ENCODE measurements around the gene YWHAH.

DNA sequence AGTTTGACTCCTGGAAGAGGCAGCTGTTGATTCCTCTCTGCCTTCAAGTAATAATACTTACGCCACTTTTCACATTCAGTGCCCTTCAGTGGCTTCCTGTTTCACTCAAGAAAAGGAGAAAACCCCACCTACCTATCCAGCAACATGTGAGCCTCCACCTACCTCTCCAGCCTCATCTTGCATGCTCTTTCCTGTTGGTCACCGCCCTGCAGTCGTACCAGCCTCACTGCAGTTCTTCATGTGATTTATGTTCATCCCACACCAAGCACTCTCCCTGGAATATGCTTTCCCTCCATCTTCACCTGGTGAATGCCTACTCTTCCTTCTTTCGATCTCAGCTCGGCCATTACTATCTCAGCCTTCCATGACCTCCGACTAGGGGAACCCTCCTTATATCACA lies 21.8 kb upstream of the YWHAH start:
- TF ChIP-seq, protein P1, sequence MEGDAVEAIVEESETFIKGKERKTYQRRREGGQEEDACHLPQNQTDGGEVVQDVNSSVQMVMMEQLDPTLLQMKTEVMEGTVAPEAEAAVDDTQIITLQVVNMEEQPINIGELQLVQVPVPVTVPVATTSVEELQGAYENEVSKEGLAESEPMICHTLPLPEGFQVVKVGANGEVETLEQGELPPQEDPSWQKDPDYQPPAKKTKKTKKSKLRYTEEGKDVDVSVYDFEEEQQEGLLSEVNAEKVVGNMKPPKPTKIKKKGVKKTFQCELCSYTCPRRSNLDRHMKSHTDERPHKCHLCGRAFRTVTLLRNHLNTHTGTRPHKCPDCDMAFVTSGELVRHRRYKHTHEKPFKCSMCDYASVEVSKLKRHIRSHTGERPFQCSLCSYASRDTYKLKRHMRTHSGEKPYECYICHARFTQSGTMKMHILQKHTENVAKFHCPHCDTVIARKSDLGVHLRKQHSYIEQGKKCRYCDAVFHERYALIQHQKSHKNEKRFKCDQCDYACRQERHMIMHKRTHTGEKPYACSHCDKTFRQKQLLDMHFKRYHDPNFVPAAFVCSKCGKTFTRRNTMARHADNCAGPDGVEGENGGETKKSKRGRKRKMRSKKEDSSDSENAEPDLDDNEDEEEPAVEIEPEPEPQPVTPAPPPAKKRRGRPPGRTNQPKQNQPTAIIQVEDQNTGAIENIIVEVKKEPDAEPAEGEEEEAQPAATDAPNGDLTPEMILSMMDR (IDR thresholded peaks at IDR 0.05; ENCODE audit: insufficient read depth, low read depth, low read length) = no peak
- no peak for TF ChIP-seq EZH2 (IDR thresholded peaks at IDR 0.05; ENCODE audit: insufficient read depth, low read length)

All from astrocyte (in vitro differentiated cells and primary cell).